Vagina (tissue), 2 donors: ENCODE results near the gene NR1H3.

Source experiments
- POLR2A ChIP-seq, 2 donors: fragments of 450-650 bp; IDR thresholded peaks; one replicate each; pipeline ENCODE4 v1.6.1; 2017; ENCODE audit warnings: antibody characterized with exemption in 2 of 2, mild to moderate bottlenecking in 2 of 2, moderate library complexity in 2 of 2
- POLR2AphosphoS5 ChIP-seq, 2 donors: sonication (generic); formaldehyde crosslinking; IDR thresholded peaks; one replicate each; pipeline ENCODE4 v1.9.0; 2017; ENCODE audit warnings: antibody characterized with exemption in 2 of 2, mild to moderate bottlenecking in 2 of 2, low read depth in 1 of 2; ENCODE audit not compliant: insufficient read depth in 1 of 2
- TF ChIP-seq, protein P1 (sequence below), 3 experiments: fragments of 450-650 bp in 2 of 3; fragments of 200-600 bp in 1 of 3; sonication (generic) in 1 of 3; IDR thresholded peaks; one replicate each; pipeline ENCODE4 v1.5.1; 2017 to 2019; ENCODE audit warnings: antibody characterized with exemption in 3 of 3, mild to moderate bottlenecking in 2 of 3, moderate library complexity in 2 of 3

DNA sequence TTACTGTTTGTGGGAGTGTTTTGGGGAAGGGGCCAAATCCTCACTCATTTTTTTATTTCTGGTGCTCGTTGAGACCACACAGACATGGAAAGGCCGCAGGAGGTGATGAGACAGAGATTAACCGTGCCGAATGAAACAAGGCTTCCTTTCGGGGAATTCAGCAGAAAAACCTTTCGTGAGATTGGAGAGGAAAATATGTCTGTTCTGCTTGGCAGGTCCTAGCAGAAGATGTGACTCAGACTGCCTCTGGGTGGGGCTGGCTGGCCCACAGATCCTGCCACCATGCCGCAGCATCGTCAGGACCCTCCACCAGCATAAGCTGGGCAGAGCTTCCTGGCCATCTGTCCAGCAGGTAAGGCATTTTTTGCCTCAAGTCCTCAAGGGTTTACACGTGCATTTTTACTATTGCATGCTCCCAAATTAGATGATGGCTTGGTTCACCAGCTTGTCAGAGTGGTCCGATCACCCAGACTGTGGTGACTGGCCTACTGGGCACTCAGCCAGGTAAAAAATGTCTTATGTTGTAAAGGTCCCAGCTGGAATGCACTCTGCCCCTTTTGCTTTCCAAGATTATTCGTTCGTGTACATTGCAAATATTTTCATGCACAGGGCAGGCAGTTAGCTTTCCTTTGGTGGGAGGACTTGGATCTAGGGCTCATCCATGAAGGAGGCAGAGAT lies 41.5 kb upstream of the NR1H3 start:
- TF ChIP-seq, protein P1, sequence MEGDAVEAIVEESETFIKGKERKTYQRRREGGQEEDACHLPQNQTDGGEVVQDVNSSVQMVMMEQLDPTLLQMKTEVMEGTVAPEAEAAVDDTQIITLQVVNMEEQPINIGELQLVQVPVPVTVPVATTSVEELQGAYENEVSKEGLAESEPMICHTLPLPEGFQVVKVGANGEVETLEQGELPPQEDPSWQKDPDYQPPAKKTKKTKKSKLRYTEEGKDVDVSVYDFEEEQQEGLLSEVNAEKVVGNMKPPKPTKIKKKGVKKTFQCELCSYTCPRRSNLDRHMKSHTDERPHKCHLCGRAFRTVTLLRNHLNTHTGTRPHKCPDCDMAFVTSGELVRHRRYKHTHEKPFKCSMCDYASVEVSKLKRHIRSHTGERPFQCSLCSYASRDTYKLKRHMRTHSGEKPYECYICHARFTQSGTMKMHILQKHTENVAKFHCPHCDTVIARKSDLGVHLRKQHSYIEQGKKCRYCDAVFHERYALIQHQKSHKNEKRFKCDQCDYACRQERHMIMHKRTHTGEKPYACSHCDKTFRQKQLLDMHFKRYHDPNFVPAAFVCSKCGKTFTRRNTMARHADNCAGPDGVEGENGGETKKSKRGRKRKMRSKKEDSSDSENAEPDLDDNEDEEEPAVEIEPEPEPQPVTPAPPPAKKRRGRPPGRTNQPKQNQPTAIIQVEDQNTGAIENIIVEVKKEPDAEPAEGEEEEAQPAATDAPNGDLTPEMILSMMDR (IDR thresholded peaks at IDR 0.05): no peak
- TF ChIP-seq POLR2A (IDR thresholded peaks at IDR 0.05) (no peak), POLR2AphosphoS5 (IDR thresholded peaks at IDR 0.05; ENCODE audit: insufficient read depth in 1 of 2, low read depth in 1 of 2) (peak; percentile 22 to 55)
